HTR-8/SVneo (cell line): ENCODE results near the gene MRPL10.
A peak's percentile ranks its signal among the peaks of the same experiment; 100 is the strongest.
"Not testable (repeated sequence)": the region's sequence is repeated elsewhere in the genome, so short reads cannot be mapped to it uniquely, and the experiment has no call there.

Source experiments
- DNase-seq: peaks from one replicate; pipeline ENCODE4 v3.0.0; 2011; ENCODE audit warnings: low spot score, mixed read lengths; ENCODE audit not compliant: insufficient read length
- FAIRE-seq: peaks from 2 replicates; lab custom pipeline; 2011; peaks lifted over from hg19 to GRCh38; lab: Jason Lieb, UNC

Gene MRPL10

GRCh38 chr17:47803201-47803600, 28.1 kb downstream of the MRPL10 start:
- DNase-seq (no peak), FAIRE-seq (peak; percentile 72)

DNA sequence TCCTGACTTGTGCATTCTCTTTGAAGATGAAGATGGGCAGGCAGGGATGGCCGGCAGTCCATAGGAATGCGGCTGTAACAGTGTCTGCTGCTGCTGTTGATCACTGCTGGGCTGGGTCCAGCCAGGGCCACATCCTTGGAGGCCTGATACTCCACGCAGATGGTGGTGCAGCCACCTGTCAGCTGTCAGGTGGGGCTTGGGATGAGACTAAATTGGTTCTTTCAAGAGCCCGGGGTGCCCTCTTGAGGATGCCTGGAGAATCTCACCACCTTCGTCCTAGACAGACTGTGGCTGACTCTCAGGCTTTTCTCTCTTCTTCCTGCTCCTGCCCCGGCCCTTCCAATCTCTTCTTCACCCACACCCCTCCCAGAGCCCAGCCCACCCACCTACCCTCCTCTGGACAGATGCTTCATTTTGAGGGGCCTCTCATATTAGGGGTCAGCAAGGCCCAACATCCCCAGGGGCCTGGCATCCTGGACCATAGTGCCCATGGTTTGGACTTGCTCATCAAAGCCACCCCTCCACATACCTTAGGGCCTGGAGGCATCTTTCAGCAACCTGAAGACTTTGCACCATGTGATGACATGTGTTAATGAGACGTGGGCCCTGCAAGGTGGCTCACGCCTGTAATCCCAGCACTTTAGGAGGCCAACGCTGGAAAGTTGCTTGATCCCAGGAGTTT, 28.9 kb downstream of the MRPL10 start:
- peak; percentile 81 for FAIRE-seq
- DNase-seq, result peak; percentile 89

DNA sequence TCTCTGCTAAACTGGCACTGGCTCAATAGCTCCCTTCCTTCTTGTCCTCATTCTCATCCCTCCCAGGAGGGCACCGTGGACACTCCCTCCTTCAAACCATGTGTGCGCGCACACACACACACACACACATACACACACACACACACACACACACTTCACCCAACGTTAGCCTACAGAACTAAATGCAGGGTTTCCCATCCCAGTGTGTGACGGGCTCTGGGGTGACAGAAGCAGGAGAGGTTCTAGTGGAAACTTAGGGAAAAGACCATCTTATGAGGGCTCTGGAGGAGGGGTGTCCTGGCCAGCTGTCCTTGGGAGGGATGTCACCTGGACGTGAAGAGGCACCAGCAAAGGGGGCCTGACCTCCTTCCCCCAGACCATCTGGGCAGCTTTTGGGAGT, 29.4 kb downstream of the MRPL10 start:
- FAIRE-seq (peak; percentile 70), DNase-seq (no peak)

- FAIRE-seq (no peak), DNase-seq (no peak)
Measured at GRCh38 chr17:47801176-47801765, 30.1 kb downstream of the MRPL10 start.

DNA sequence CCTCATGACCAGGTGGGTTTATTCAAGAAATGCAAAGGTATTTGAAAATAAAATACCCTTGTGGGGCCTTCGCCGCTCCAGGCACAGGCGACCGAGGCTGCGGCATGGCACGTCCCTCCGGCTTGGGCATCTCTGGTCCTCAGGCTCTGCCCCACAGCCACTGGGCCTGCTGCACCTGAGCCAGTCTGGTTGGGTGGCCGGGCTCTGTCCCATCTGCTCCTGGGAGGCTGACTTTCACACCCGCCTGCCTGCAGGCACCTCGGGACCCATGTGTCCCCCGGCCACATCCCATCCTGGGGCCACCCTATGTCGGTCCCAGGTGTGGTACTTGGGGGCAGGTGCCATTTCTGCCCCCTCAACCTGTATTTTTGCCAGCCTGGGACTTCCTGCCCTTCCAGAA, 30.7 kb downstream of the MRPL10 start:
- peak; percentile 9 for FAIRE-seq
- DNase-seq, result no peak

GRCh38 chr17:47797797-47798196, 33.5 kb downstream of the MRPL10 start:
- DNase-seq (no peak), FAIRE-seq (no peak)

DNA sequence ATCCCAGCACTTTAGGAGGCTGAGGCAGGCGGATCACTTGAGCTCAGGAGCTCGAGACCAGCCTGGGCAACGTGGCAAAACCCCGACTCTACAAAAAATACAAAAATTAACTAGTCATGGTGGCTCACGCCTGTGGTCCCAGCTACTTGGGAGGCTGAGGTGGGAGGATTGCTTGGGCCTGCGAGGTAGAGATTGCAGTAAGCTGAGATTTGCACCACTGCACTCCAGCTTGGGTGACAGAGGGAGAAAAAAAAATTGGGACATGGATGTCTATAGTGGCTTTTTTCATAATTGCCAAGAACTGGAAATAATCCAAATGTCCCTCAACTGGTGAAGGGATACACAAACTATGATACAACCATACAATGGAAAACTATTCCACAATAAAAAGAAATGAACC, 38.4 kb downstream of the MRPL10 start:
- DNase-seq (no peak), FAIRE-seq (no peak)

DNA sequence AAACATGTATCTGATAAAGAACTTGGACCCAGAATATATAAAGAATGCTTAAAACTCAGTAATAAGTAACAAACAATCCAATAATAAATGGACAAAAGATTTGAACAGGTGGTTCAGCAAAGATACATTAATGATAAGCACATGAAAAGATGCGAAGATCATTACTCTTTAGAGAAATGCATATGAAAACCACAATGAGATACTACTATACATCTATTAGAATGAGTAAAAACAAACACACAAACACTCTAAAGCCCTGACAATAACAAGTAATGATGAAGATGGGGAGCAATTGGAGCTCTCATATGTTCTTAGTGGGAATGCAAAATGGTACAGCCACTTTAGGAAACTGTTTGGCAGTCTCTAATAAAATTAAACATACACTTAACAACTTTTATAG, 38.9 kb downstream of the MRPL10 start:
- FAIRE-seq, result no peak
- DNase-seq, result no peak

DNA sequence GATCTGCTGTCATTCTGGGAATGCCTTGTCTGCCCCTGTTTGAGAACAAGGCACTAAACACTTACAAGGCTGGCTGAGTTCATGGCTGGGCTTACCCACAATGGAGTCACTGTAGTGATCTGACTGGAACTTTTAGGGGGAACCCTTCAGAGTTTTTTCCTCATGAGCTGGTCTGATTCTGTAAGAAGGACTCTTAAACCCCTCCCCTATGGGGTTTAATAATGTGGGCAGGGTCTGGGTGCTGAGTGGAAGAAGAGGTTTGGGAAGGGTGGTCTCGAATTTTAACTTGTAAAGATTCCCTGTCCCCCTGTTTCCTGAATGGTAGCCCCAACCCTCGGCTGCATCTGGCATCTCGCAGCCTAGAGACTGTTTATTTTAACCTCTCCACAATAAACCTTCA, 40.3 kb downstream of the MRPL10 start:
- DNase-seq (no peak), FAIRE-seq (no peak)

DNA sequence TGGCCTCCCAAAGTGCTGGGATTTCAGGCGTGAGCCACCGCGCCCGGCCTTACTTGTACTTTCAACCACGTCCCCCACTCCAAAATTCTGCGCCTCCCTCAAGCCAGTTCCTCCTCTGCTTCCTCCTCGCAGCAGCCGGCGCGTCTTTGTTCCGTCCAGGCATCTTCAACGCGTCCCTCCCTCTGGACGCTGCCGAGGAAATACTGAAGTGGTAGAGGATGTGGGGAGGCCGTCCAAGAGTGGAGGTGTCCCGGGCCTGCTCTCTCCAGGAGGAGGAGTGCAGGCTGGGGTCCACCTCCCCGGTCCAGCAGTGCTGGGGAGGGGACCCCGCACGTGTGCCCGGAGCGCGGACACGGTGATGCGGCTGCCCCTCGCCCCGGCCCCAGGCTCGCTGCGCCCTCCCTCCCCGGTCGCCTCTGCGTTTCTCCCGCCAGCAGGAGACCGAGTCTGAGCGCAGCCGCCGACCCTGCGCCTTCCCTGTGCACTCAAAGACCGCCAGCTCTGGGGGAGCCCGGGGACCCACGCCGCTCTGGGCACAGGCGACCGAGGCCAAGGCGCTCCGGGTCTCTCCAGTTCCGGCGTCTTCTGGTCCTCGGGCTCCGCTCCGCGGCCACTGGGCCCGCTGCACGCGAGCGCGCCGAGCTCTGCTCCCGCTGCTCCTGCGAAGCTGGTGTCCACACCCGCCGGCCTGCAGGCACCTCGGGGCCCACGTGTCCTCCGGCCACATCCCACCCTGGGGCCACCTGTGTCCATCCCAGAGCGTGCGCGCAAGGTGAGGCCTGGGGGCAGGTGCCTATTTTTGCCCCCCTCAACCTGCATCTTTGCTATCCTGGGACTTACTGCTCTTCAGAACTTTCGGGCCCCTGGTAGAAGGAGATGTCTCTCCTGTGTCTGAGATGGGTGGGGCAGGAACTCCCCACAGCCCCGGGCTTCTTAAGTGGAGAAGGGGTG, 41.5 kb downstream of the MRPL10 start:
- DNase-seq (peak; percentile 88), FAIRE-seq (peak; percentile 81)

DNA sequence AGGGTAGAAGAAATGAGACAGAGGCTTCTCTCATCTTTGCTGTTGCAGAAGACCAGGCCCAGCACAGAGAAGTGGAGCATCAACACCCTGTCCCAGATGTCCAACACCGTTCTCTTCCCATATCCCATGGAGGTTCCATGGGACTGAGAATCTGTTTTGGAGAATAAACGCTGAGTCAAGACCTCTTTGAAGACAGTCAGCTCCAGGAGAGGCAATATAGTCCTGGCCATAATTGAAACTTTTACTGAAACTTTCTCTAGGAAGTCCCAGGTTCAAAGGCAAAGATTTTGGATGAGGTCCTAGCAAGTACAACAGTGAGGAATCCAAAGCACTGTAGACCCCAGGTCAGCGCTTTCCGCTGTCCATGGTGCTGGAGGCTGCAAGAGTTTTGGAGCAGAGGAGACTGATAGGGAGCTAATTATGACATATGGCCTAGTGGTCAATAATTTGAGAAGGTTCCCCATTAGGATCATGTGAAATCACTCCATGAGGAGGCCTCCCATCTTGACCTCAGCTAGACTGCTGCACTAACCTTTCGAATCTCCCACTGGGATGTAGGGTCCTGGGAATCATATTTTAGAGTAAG, 45.7 kb downstream of the MRPL10 start:
- DNase-seq (peak; percentile 70), FAIRE-seq (no peak)

DNA sequence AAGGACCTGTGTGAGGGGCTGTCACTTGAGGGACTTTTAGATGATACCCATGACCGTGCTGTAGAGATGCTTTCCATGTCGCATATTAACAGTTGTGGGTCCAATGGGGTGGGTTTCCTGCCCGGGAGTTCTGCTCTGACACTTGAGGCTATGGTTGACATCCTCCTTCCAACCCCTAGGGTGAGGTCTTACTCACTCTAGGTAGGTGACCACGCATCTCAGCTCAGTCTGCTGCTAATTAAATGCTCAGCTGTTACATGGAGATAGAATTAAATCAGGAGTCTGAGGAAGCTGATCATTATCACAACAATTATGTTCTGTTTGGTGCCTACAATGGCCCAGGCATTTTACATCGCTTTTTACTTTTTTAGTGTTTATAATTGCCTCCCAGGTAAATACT, 49.9 kb downstream of the MRPL10 start:
- DNase-seq (no peak), FAIRE-seq (peak; percentile 65)

GRCh38 chr17:47778184-47778635, 53.1 kb downstream of the MRPL10 start:
- FAIRE-seq, result no peak

GRCh38 chr17:47776330-47777197, 54.8 kb downstream of the MRPL10 start:
- DNase-seq, result peak; percentile 87
- FAIRE-seq, result peak; percentile 72

More at GRCh38 chr17:47778184-47778635, 53.1 kb downstream of the MRPL10 start:
- no peak for DNase-seq

- FAIRE-seq, result peak; percentile 83
- no peak for DNase-seq
Measured at GRCh38 chr17:47774987-47775580, 56.3 kb downstream of the MRPL10 start.

DNA sequence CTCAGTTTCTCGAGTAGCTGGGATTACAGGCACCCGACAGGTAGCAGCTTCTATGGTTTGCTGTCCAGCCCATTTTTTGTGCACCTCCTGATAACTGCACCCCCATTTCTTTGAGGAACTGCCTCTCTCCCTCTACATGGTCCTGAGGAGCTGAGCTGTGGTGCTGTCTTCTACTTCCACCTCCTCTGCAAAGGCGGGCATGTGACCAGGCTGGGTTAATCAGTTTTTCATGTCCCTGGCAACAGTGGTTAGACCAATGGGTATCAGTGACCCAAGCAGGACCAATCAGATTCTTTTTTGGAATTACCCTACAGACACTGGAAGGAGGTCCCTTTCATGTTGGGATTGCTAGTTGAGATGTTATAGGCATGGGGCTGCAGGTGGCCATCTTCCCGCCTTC, 57.0 kb downstream of the MRPL10 start:
- no peak for DNase-seq
- no peak for FAIRE-seq

DNA sequence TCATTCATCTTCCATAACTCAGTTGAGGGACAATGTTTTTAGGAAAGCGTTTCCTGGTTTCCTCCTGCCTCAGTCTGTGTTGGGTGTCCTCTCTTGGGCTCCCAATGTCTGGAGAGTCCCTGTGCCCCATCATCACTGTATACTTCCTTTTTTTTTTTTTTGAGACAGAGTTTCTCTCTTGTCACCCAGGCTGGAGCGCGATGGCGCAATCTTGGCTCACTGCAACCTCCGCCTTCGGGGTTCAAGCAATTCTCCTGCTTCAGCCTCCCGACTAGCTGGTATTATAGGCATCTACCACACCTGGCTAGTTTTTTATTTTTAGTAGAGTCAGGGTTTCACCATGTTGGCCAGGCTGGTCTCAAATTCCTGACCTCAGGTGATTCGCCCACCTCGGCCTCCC, 57.7 kb downstream of the MRPL10 start:
- FAIRE-seq, DNase-seq: not testable (repeated sequence)
